ENCODE results near the gene FHL2.

Gene FHL2

DNA sequence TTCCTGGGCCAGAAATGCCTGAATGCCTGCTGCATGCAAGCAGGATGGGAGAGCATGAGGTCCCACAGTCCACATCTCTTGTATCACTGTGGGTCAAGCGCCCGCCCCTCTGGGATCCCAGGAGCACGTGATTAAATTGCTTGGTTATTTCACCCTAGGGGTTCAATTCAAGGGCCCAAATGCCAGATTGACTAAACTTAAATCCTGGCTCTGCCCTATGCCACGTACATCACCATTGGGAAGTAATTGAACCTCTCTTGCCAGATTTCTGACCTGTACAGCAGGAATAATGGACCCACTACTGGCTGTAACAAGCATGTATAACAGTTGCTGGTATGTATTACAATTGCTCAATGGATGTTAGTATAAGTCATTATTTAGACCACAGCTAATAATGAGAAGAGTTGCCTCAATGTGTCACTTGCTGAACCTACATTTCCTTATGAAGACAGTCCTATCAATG lies 19.9 kb downstream of the FHL2 start:
- no peak for DNase-seq (ENCODE audit: low spot score)

DNA sequence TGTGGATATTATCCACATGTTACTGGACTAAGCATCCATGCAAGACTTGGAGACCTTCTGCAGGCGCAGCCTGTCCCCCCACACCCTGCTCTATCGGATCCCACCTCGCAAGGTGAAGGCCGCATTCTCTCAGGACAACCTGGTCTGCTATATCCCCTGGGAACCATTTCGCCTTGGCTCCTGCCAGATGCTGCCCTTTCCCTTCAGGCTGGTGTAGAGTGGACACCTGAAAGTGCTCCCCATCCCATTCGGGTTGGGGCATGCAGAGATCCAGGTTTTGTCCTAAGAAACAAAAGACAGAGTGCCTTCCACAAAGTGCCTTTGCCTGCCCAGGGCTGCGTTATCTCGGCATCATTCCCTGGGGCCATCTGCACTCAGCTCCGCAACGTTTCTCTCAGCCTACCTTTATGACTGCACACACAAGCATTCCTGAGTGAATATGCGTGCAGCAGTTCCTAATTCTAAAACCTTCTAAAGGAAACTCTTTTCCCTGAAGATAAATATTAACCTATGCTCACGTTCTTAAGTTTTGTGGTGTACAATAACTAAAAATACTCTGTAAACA lies 20.5 kb downstream of the FHL2 start:
- no peak for DNase-seq (ENCODE audit: low spot score)

DNA sequence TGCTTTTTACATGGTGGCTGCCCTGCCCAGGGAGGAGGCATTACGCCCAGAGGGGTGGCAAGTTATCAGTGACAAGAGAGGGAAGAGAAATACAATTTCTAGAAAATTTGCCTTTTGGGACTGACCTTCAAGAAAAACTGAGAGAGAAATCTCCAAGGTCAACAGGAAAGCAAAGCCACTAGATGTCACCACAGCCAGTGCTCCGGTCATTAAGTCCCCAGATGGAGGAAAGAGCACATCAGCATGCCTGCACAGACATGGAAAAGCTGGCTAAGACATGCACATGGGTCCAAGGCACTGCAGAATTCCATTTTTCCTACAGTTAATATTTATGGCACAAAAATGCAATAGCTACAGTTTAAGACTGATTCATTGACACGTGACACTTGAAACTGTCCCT lies 21.0 kb downstream of the FHL2 start:
- no peak for DNase-seq (ENCODE audit: low spot score)

DNA sequence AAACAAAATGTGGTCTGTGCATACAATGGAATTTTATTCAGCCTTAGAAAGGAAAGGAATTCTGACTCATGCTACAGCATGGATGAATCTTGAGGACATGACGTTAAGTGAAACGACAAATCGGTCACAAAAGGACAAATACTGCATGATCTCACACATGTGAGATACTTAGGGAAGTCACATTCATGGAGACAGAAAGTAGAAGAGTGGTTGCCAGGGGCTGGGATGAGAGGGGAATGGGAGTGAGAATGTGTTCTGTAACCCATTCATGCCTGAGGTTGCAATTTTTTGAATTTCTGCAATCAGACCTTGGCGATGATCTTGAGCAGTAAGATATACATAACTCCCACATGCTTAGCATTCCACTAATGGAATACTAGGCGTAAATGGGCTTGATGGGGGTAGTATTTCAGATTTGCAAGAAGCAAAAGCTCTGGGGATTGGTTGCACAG lies 22.0 kb downstream of the FHL2 start:
- no peak for DNase-seq (ENCODE audit: low spot score)

DNA sequence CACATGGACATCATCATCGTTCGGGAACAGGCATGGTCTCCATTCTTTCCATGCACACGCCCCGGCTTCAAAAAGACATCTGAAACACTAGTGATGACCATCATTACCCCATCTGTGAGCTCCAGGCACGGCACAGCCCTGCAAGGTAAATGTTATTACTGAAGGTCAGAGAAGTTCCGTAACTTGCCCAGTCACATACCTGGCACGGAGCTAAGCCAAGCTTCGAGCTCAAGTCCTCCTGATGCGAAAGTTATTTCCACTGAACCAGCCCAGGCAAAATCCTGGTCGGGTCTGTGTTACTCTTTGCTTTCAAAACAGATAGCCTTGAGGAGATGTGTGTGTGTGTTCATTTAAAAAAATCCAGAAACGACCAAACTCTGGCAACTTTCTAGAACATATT lies 22.8 kb downstream of the FHL2 start:
- DNase-seq (ENCODE audit: low spot score): no peak

DNA sequence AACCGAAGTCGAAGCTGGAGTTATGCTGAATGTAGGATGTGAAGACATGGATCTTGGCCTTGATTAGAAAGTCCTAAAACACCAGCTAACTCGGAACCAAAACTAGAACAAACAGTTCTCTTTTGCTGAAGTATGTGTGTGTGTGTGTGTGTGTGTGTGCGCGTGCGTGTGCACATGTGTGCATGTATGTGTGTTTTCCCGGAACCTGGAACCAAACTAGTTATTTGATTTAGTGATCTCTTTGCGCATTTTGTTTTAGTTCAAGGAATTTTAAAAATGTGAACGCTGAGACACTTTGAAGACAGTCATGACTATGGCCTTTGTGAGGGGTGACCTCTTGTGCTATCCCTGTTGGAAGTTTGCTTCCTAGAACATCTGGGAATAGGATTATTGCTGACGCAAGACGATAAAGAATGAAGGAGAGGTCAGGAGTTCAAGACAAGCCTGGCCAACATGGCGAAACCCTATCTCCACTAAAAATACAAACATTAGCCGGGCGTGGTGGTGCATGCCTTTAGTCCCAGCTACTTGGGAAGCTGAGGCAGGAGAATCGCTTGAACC lies 23.8 kb downstream of the FHL2 start:
- DNase-seq (ENCODE audit: low spot score): peak; percentile 33

DNA sequence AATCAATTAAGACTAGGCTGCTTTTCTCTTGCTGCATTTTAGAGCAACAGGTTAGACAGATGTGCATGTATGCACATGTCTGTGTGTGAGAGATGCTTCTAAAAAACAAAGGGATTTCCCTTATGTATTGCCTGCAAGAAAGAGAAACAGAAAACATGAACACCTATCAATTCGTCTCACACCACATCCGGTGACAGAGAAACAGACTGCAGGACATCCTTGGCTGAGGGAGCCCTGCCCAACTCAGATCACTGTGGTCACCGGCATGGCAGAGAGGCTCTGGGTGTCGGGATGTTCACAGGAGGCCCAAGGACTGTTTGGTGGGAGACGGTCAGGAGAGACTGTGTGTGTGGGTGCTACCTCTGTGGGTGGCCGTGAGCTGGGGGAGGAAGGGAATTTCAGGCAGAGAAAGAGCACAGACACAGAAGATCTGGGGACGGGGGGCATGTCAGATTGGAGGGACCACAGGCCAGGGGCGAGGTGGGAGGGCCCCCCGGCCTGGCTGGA lies 24.9 kb downstream of the FHL2 start:
- no peak for DNase-seq (ENCODE audit: low spot score)

DNA sequence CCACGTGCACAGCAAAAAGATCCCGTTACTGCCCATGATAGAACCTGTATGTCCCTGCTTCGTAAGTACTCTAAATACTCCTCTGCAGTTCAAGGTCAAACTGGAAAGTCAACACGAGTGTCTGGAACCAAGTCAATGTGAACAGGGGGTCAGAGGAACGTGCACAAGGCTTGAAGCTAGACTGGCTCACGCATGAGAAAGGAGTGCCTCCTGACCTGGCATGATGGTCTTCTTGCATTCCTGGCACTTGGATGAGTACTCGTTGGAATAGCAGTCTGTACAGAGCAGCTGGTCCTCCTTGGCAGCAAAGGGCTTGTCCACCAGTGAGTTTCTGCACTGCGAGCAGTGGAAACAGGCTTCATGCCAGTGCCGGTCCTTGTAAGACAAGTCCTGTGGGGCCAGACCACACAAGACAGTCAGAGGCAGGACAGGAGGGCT lies 25.5 kb downstream of the FHL2 start:
- DNase-seq (ENCODE audit: low spot score): no peak

DNA sequence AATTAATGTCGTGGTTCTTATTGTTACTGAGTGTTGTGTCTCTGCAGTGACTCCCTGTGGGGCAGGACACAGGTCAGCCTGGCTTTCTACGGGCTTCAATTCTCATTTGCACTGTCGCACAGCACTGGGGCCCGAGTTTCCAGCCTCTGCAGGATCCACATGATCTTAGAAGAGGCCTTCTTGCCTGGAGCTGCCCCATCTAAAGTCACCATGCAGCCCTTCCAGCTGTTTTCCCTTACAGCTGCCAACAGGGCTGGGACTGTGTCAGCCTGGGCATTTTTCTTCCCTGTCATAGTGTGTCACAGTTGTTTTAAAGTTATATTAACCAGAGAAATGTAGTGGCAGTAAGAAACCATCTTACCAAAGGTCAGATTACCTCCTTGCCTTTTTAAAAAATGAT lies 27.0 kb downstream of the FHL2 start:
- DNase-seq (ENCODE audit: low spot score): no peak

DNA sequence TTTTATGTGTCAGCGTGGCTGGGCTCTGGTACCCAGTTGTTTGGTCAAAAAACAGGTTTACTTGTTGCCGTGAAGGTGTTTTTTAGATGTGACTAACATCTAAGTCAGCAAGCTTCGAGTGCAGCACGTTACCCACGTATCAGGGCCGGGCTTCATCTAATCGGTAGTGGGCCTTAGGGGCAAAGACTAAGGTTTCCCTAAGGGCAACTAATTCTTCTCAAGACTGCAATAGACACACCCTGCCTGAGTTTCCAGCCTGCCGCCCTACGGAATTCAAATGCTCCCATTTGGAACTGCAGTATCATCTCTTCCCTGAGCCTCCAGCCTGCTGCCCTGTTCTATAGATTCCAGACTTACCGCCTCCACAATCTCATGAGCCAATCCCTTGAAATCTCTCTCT lies 27.7 kb downstream of the FHL2 start:
- DNase-seq (ENCODE audit: low spot score): no peak

DNA sequence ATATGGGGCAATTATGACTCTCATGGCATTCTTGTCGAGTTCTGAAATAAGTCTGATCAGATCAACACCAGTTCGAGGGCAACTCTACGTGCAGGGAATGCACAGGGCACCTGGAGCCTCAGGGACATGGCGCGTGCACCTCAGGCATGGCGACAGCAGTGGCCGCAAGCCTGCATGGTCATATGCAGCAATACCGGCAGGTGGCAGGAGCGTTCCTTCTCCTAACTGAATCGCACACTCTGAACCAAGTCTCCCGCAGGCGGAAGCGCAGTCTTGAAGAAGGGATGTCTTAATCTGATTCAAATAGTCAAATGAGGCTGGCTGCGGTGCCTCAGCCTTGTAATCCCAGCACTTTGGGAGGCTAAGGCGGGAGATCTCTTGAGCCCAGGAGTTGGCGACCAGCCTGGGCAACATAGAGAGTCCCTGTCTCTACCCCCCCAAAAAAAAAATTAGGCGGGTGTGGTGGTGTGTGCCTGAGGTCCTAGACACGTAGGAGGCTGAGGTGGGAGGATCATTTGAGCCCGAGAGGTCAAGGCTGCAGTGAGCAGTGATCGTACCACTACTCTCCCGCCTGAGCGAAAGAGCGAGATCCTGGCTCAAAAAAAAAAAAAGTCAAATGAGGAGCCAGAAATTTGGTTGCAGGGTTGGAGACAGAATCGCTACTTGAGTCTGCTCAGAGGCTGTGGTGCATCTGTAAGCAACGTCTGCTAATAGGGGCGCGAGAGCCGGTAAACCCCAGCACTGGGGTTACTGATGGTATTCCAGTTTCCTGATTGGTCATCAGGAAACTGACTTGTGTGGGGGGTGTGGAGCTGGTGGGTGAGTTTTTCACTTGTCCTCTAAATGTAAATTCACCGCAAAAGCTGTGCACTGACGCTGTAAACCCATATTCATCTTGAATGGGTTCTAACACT lies 28.8 kb downstream of the FHL2 start:
- DNase-seq (ENCODE audit: low spot score): peak; percentile 58

DNA sequence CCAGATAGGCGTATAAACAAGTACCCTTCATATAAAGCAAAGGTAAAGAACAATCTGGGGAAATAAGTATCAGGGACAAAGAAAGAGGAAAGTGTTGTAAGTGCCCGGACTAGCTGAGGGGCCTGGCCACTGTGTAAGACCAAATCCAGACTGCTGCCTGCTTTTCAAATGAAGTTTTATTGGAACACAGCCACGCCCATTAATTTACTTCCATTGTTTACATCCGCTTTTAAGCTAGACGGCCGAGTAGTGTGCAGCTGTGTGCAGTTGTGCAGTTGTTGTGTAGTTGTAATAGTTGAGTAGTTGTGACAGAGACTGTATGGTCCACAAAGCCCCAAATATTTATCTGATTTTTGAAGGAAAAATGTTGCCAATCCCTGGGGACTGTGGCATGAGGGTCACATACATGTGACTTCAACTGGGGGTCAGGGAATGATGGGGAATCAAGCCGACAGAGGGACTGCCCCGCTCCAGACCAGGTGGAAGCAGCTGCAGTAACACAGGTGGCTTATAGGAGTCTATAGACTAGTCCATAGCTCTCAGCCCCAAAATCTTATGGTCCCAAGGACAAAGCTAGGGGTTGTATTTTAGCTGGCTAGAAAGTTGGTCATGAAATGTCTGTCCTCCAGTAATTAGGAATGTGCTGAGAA lies 30.0 kb downstream of the FHL2 start:
- DNase-seq (ENCODE audit: low spot score): no peak

DNA sequence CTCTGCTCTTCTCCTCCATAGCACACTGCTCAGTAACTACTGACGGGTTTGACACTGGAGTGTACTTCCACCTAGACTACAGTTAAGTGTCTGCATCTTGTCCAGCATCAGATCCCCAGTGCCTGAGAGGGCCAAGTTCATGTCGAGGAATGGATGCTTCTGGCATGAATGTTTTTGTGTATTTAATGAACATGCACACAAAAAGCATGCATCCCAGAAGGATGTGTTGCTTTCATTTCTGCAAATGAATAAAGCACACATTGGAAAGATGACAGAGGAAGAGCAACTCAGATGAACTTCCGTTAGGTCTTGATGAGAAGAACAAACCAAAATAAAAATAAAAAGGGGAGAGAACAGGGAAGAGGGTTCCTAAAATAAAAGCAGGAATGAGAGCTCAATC lies 33.6 kb downstream of the FHL2 start:
- DNase-seq (ENCODE audit: low spot score): no peak

DNA sequence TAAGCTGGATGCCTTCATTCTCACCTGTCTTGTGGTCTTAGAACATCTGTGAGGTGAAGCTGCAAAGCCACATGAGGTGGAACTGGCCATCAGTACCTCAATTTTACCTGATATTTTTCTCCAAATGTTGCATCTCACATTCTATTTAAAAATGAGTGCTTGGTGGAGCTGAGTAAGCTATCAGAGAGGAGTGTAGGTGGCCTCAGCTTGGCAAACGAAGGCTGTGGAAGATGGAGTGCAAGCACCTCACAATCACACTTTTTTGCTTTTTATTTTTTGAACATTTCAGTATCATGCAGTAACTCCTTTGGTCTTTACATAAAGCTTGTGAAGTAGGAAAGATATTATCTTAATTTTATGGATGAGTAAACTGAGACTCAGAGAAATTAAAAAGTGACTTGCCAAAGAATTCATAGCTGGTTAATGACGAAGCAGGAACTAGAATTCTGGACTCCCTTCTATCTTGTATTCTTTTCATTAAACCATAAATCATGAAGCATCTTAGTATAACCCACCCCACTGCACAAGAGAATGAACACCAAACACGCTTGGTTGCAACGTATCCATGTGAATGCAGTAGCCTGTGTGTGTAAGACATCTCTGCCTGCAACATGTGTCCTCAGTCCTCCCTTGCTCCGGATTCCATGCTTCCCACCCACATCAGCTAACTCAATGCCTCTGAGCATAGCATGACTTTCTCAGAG lies 34.3 kb downstream of the FHL2 start:
- no peak for DNase-seq (ENCODE audit: low spot score)

DNA sequence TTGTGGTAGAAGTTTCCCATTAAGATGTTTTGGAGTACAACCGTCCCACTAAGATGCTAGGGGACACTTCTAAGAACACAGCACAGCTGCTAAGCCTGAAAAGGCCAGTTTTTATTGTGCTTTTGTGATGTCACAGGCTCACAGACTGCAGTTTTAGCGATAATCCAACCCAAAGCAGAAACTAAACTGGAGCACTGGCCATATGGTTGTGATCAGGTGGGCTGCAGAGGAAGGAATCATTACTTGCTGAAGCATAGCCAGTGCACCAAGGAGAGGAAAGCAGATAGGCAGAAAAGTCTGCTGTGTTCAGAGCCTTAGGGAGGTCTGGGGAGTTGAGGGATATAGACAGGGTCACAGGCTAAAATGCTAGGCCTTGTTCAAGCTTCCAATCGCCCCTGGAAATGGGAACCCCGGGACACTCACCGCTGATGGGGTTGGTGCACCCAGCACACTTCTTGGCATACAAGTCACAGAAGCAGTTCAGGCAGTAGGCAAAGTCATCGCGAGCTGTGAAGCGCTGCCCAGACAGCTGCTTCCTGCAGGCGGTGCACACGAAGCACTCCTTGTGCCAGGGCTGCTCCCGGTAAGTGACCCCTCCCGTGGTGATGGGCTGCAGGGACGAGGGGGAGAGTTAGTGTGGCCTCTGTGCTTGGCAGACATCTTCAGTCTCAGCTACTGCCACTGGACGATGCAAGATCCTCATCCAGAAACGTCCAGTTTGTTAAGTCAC lies 35.8 kb downstream of the FHL2 start:
- no peak for DNase-seq (ENCODE audit: low spot score)

DNA sequence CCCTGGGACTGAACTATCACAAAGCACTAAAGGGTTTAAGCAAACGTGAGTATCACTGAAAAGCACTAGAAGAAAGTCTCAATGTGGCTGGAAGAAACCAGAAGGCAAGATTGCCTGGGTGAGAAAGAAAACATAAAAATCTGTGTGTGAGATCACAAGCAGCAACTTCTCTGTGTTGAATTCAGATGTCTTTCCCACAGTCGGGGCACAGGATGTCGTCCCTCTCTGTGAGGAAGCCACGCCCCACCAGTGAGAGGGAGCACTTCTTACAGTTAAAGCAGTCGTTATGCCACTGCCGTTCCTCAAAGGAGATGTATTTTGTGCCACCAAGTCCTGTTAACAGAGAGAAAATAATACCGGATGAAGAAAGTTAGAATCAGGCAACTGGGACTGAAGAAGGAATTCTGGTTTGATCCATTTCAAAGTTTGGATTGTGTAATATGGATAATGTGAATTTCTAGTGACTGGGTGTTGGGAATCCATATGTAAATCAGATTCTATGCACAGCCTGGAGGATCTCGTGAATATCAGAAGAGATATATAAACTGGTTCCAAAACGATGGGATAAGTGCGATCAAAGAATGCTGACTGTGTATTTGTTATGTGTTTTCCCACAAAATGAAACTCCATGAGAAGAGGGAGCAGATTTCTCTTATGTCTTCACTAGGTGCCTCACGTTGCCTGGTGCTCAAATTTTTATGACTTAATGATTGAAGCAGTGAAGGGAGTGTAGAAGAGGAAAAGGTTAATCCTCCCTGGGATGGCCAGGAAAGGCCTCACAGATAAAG lies 37.6 kb downstream of the FHL2 start:
- no peak for DNase-seq (ENCODE audit: low spot score)

DNA sequence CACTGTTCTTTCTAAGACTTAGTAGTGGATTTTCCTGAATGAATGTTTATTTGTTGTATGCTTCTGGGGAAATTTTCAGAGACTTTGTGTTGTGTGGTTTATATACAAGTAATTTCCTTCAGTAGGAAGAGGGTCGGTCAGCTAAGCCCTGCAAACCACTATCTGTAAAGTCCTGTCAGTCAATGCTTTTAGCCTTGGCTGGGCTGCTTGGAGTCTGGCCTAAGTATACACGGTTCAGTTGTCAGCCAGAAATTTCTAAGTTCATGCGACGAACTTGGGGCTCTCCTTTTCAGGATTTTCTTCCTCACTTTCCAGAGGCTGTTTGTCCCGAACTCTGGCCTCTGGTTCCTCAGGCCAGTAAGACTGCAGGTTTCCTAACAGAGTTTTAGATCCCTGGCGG lies 40.3 kb downstream of the FHL2 start:
- no peak for DNase-seq (ENCODE audit: low spot score)

DNA sequence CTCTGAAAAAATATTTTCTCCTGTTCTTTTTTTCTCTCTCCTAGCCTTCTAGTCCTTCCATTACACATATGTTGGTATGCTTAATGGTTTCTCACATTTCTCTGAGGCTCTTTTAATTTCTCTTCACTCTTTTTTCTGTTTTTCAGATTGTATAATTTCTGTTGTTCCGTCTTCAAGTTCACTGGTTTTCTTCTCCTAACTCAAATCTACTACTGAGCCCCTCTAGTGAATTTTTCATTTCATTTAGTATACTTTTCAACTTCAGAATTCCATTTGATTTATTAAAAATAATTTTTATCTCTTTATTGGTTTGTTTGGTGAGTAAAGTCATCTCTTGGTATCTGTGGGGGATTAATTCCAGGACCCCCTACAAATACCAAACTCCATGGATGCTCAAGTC lies 41.7 kb downstream of the FHL2 start:
- DNase-seq (ENCODE audit: low spot score): no peak

DNA sequence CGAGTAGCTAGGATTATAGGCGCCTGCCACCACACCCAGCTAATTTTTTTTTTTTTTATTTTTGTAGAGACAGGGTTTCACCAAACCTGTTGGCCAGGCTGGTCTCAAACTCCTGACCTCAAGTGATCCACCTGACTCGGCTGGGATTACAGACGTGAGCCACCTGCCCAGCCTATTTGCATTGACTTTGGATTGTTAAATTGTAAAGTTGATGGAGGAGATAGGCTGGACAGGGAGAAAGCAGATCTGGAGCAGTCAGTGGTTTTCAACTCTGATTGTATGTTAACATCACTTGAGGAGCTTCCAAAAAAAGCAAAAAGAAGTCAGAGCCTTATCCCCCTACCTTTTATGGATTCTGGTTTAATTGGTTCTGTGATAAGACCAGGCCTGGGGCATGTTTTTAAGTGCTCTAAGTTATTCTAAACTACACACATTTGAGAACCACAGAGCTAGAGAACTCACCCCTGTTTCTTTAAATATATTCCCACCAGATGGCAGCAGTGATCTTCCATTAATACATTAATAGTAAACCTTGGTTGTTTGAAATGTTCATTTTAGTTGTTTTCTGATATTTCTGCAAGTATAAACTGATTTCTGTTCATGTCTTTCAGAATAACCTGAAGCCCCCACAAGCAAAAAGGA lies 54.0 kb downstream of the FHL2 start:
- no peak for DNase-seq (ENCODE audit: low spot score)

DNA sequence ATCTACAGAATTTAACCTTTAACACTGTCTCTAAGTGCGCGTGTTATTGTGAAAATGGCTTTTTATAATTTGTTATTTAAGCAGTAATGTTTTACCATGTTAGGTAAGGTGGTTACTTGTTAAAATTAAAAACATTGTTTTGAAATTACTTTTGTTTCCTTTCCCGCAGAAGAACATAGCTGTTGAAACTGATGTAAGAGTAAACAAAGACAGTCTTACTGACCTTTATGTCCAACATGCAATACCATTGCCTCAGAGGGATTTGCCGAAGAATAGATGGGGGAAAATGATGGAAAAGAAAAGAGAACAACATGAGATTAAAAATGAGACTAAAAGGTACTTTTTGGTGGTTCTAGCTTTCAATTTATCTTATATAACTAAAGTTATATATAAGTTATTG lies 59.4 kb downstream of the FHL2 start:
- DNase-seq (ENCODE audit: low spot score): no peak
